Dedifferentiated amniotic fluid mesenchymal stem cell (primary cell): ENCODE results near the gene PSMB8.
"Not testable (repeated sequence)": the region's sequence is repeated elsewhere in the genome, so short reads cannot be mapped to it uniquely, and the experiment has no call there.

Experiments used
- DNase-seq: peaks from one replicate; pipeline ENCODE4 v3.0.0-alpha.2; 2016; ENCODE audit errors: extremely low spot score

PSMB8 gene

GRCh38 chr6:32843979-32844838 lies at the start of gene PSMB8:
PSMB8 (minus strand) TSS chr6:32844047; CDS start chr6:32843996, 51 bp downstream.
- DNase-seq, result peak; percentile 93

GRCh38 chr6:32890831-32891230 lies 47.0 kb upstream of the PSMB8 start:
- no peak for DNase-seq

GRCh38 chr6:32889533-32889932 lies 45.7 kb upstream of the PSMB8 start:
- DNase-seq, result peak; percentile 30

- DNase-seq, result no peak
These were observed 44.7 kb upstream of the PSMB8 start for GRCh38 chr6:32888576-32888975.

- no peak for DNase-seq
These were observed 43.8 kb upstream of the PSMB8 start for GRCh38 chr6:32887616-32888015.

- peak; percentile 49 for DNase-seq
These were observed 43.0 kb upstream of the PSMB8 start for GRCh38 chr6:32886681-32887383.

GRCh38 chr6:32885698-32886286 lies 41.9 kb upstream of the PSMB8 start:
- peak; percentile 87 for DNase-seq

- no peak for DNase-seq
These were observed 39.9 kb upstream of the PSMB8 start for GRCh38 chr6:32883789-32884188.

GRCh38 chr6:32882879-32883250 lies 39.0 kb upstream of the PSMB8 start:
- DNase-seq, result no peak

- not testable (repeated sequence) for DNase-seq
These were observed 37.1 kb upstream of the PSMB8 start for GRCh38 chr6:32880962-32881361.

- no peak for DNase-seq
These were observed 35.8 kb upstream of the PSMB8 start for GRCh38 chr6:32879691-32880090.

- no peak for DNase-seq
These were observed 32.8 kb upstream of the PSMB8 start for GRCh38 chr6:32876603-32877002.

GRCh38 chr6:32873947-32874346 lies 30.1 kb upstream of the PSMB8 start:
- not testable (repeated sequence) for DNase-seq

- peak; percentile 72 for DNase-seq
These were observed 24.5 kb upstream of the PSMB8 start for GRCh38 chr6:32868257-32868788.

GRCh38 chr6:32867554-32868256 lies 23.9 kb upstream of the PSMB8 start:
- DNase-seq, result no peak

GRCh38 chr6:32867022-32867477 lies 23.2 kb upstream of the PSMB8 start:
- DNase-seq, result no peak

GRCh38 chr6:32865724-32866443 lies 22.0 kb upstream of the PSMB8 start:
- DNase-seq, result no peak

GRCh38 chr6:32862725-32863124 lies 18.9 kb upstream of the PSMB8 start:
- DNase-seq, result no peak

GRCh38 chr6:32860674-32861073 lies 16.8 kb upstream of the PSMB8 start:
- DNase-seq, result no peak

GRCh38 chr6:32858194-32858593 lies 14.3 kb upstream of the PSMB8 start:
- DNase-seq, result no peak
